Measurements from ENCODE around the gene DIS3L2.

The DIS3L2 gene

GRCh38 chr2:231961349-231962166, at the start of gene DIS3L2:
Gene DIS3L2, plus strand, starts transcription at chr2:231961713. Its CDS starts 53,215 bp downstream, at chr2:232014928.
- peak; percentile 32 to 51 for DNase-seq (ENCODE audit: low read depth in 2 of 2, low spot score in 1 of 2)

GRCh38 chr2:231914077-231914690, 47.3 kb upstream of the DIS3L2 start:
- no peak for DNase-seq (ENCODE audit: low read depth in 2 of 2, low spot score in 1 of 2)

GRCh38 chr2:231917280-231918066, 44.0 kb upstream of the DIS3L2 start:
- no peak for DNase-seq (ENCODE audit: low read depth in 2 of 2, low spot score in 1 of 2)

GRCh38 chr2:231918501-231919330, 42.8 kb upstream of the DIS3L2 start:
- DNase-seq (ENCODE audit: low read depth in 2 of 2, low spot score in 1 of 2) = no peak

- DNase-seq (ENCODE audit: low read depth in 2 of 2, low spot score in 1 of 2) = no peak
Observed at GRCh38 chr2:231919341-231920035, 42.0 kb upstream of the DIS3L2 start.

- no peak for DNase-seq (ENCODE audit: low read depth in 2 of 2, low spot score in 1 of 2)
Observed at GRCh38 chr2:231920366-231920765, 41.1 kb upstream of the DIS3L2 start.

- no peak for DNase-seq (ENCODE audit: low read depth in 2 of 2, low spot score in 1 of 2)
Observed at GRCh38 chr2:231920795-231921194, 40.7 kb upstream of the DIS3L2 start.

- no peak for DNase-seq (ENCODE audit: low read depth in 2 of 2, low spot score in 1 of 2)
Observed at GRCh38 chr2:231922311-231923009, 39.1 kb upstream of the DIS3L2 start.

GRCh38 chr2:231923010-231923344, 38.5 kb upstream of the DIS3L2 start:
- no peak for DNase-seq (ENCODE audit: low read depth in 2 of 2, low spot score in 1 of 2)

GRCh38 chr2:231923951-231924888, 37.3 kb upstream of the DIS3L2 start:
- no peak for DNase-seq (ENCODE audit: low read depth in 2 of 2, low spot score in 1 of 2)

GRCh38 chr2:231924889-231925275, 36.6 kb upstream of the DIS3L2 start:
- no peak for DNase-seq (ENCODE audit: low read depth in 2 of 2, low spot score in 1 of 2)

- DNase-seq (ENCODE audit: low read depth in 2 of 2, low spot score in 1 of 2) = peak; percentile 34 to 52
Observed at GRCh38 chr2:231925303-231926179, 36.0 kb upstream of the DIS3L2 start.

- peak in 1 of 2 donors; percentile 28 for DNase-seq (ENCODE audit: low read depth in 2 of 2, low spot score in 1 of 2)
Observed at GRCh38 chr2:231926180-231926741, 35.3 kb upstream of the DIS3L2 start, which contains the start of gene NPPC. Gene NPPC, minus strand, starts transcription at chr2:231926396. Its CDS starts 147 bp downstream, at chr2:231926249.

- DNase-seq (ENCODE audit: low read depth in 2 of 2, low spot score in 1 of 2) = no peak
Observed at GRCh38 chr2:231926761-231927565, 34.5 kb upstream of the DIS3L2 start.

- DNase-seq (ENCODE audit: low read depth in 2 of 2, low spot score in 1 of 2) = no peak
Observed at GRCh38 chr2:231927566-231927890, 34.0 kb upstream of the DIS3L2 start.

- no peak for DNase-seq (ENCODE audit: low read depth in 2 of 2, low spot score in 1 of 2)
Observed at GRCh38 chr2:231928481-231928880, 33.0 kb upstream of the DIS3L2 start.

All from stimulated activated CD8-positive, alpha-beta memory T cell treated with anti-CD3 and anti-CD28 coated beads, Interleukin-4, amount 100 ng/mL, for 1 hour (primary cell).